ENCODE data around the gene FBXO28. TPM values are rescaled to one million over a fixed set of nuclear protein-coding genes. Genes with fewer than 3 reads are reported as not detected.
A peak's percentile ranks its signal among the peaks of the same experiment; 100 is the strongest.

Gene FBXO28
- total and polyA plus RNA-seq, 2 donors (not counting 1 experiment from before 2014, with no cell fraction given): 25.3 to 34.3 TPM

GRCh38 chr1:224182866-224183590 is 69.1 kb downstream of the FBXO28 start, which contains the start of gene DEGS1:
Gene DEGS1, plus strand, starts transcription at chr1:224183240. Its CDS starts 97 bp downstream, at chr1:224183337.
- H3K79me2 ChIP-seq (ENCODE audit: control insufficient read depth, insufficient read depth, low read length): peaks cover 44% of the 10 kb centered on the region
- DNase-seq (ENCODE audit: low read depth in 2 of 2): peak; percentile 75 to 76
- no peaks in the 10 kb centered on the region for H3K4me1 ChIP-seq (ENCODE audit: control insufficient read depth, extremely low read depth, insufficient read depth, low read length)
- H3K4me3 ChIP-seq (replicated peaks in 1 of 4; ENCODE audit: control extremely low read depth in 1 of 4, insufficient read depth in 1 of 4, low read depth in 3 of 4, low read length in 4 of 4): peak within 1 kb of the TSS; percentile 49 to 75 (median 70)
- H3K9ac ChIP-seq (ENCODE audit: insufficient read depth, low read length): peak within 1 kb of the TSS; percentile 87
- no peaks in the 10 kb centered on the region for H3K36me3 ChIP-seq (ENCODE audit: control insufficient read depth, insufficient read depth, low read length)
- H3K9me3 ChIP-seq (ENCODE audit: control insufficient read depth, insufficient read depth, low read depth, low read length): no peaks in the 10 kb centered on the region
- TF ChIP-seq EZH2 (IDR thresholded peaks at IDR 0.05; ENCODE audit: low read length, missing control alignments): no peak
- TF ChIP-seq, protein P1, sequence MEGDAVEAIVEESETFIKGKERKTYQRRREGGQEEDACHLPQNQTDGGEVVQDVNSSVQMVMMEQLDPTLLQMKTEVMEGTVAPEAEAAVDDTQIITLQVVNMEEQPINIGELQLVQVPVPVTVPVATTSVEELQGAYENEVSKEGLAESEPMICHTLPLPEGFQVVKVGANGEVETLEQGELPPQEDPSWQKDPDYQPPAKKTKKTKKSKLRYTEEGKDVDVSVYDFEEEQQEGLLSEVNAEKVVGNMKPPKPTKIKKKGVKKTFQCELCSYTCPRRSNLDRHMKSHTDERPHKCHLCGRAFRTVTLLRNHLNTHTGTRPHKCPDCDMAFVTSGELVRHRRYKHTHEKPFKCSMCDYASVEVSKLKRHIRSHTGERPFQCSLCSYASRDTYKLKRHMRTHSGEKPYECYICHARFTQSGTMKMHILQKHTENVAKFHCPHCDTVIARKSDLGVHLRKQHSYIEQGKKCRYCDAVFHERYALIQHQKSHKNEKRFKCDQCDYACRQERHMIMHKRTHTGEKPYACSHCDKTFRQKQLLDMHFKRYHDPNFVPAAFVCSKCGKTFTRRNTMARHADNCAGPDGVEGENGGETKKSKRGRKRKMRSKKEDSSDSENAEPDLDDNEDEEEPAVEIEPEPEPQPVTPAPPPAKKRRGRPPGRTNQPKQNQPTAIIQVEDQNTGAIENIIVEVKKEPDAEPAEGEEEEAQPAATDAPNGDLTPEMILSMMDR (conservative IDR thresholded peaks at IDR 0.05 in 1 of 2, IDR thresholded peaks at IDR 0.05 in 1 of 2; ENCODE audit: low read depth in 1 of 2, low read length in 2 of 2): no peak
- H3K4me2 ChIP-seq (ENCODE audit: extremely low read depth, insufficient read depth, low read length): peak within 1 kb of the TSS; percentile 59
- H3K27me3 ChIP-seq (ENCODE audit: control insufficient read depth, insufficient read depth, low read length): no peaks in the 10 kb centered on the region
- peak within 1 kb of the TSS; percentile 85 for H3K27ac ChIP-seq (ENCODE audit: insufficient read depth, low read length)
- no peaks in the 10 kb centered on the region for H4K20me1 ChIP-seq (ENCODE audit: control insufficient read depth, extremely low read depth, insufficient read depth, low read length)
- H2AFZ ChIP-seq (ENCODE audit: low read length): peak within 1 kb of the TSS; percentile 43

- Histone ChIP-seq H3K4me2 (ENCODE audit: extremely low read depth, insufficient read depth, low read length) (peak overlapping the region; percentile 59), H3K4me1 (ENCODE audit: control insufficient read depth, extremely low read depth, insufficient read depth, low read length) (no peaks in the 10 kb centered on the region), H3K9ac (ENCODE audit: insufficient read depth, low read length) (peak overlapping the region; percentile 87), H3K4me3 (replicated peaks in 1 of 4; ENCODE audit: control extremely low read depth in 1 of 4, insufficient read depth in 1 of 4, low read depth in 3 of 4, low read length in 4 of 4) (peak overlapping the region; percentile 49 to 75 (median 68)), H3K27me3 (ENCODE audit: control insufficient read depth, insufficient read depth, low read length) (no peaks in the 10 kb centered on the region), H2AFZ (ENCODE audit: low read length) (peak overlapping the region; percentile 43), H3K27ac (ENCODE audit: insufficient read depth, low read length) (peak overlapping the region; percentile 85), H3K9me3 (ENCODE audit: control insufficient read depth, insufficient read depth, low read depth, low read length) (no peaks in the 10 kb centered on the region), H3K79me2 (ENCODE audit: control insufficient read depth, insufficient read depth, low read length) (peaks cover 51% of the 10 kb centered on the region), H3K36me3 (ENCODE audit: control insufficient read depth, insufficient read depth, low read length) (no peaks in the 10 kb centered on the region), H4K20me1 (ENCODE audit: control insufficient read depth, extremely low read depth, insufficient read depth, low read length) (no peaks in the 10 kb centered on the region)
- peak; percentile 66 to 82 for DNase-seq (ENCODE audit: low read depth in 2 of 2)
- no peak for TF ChIP-seq EZH2 (IDR thresholded peaks at IDR 0.05; ENCODE audit: low read length, missing control alignments)
- TF ChIP-seq, protein P1 (conservative IDR thresholded peaks at IDR 0.05 in 1 of 2, IDR thresholded peaks at IDR 0.05 in 1 of 2; ENCODE audit: low read depth in 1 of 2, low read length in 2 of 2): no peak
Measured at GRCh38 chr1:224183591-224184312, 69.8 kb downstream of the FBXO28 start.

- Histone ChIP-seq H2AFZ (ENCODE audit: low read length) (no peak overlapping the region), H3K27ac (ENCODE audit: insufficient read depth, low read length) (no peak overlapping the region), H3K9me3 (ENCODE audit: control insufficient read depth, insufficient read depth, low read depth, low read length) (no peaks in the 10 kb centered on the region), H3K4me2 (ENCODE audit: extremely low read depth, insufficient read depth, low read length) (peak overlapping the region; percentile 23), H3K79me2 (ENCODE audit: control insufficient read depth, insufficient read depth, low read length) (peaks cover 65% of the 10 kb centered on the region), H3K9ac (ENCODE audit: insufficient read depth, low read length) (no peak overlapping the region), H3K27me3 (ENCODE audit: control insufficient read depth, insufficient read depth, low read length) (no peaks in the 10 kb centered on the region), H3K4me1 (ENCODE audit: control insufficient read depth, extremely low read depth, insufficient read depth, low read length) (no peaks in the 10 kb centered on the region), H3K36me3 (ENCODE audit: control insufficient read depth, insufficient read depth, low read length) (no peaks in the 10 kb centered on the region), H3K4me3 (replicated peaks in 1 of 4; ENCODE audit: control extremely low read depth in 1 of 4, insufficient read depth in 1 of 4, low read depth in 3 of 4, low read length in 4 of 4) (peak overlapping the region in 1 of 4 experiments; percentile 22), H4K20me1 (ENCODE audit: control insufficient read depth, extremely low read depth, insufficient read depth, low read length) (no peaks in the 10 kb centered on the region)
- DNase-seq (ENCODE audit: low read depth in 2 of 2): no peak
- TF ChIP-seq EZH2 (IDR thresholded peaks at IDR 0.05; ENCODE audit: low read length, missing control alignments): no peak
- TF ChIP-seq, protein P1 (conservative IDR thresholded peaks at IDR 0.05 in 1 of 2, IDR thresholded peaks at IDR 0.05 in 1 of 2; ENCODE audit: low read depth in 1 of 2, low read length in 2 of 2): no peak
Measured at GRCh38 chr1:224185208-224185607, 71.3 kb downstream of the FBXO28 start.
